ENCODE results near the gene PDE3A.

The PDE3A gene

DNA sequence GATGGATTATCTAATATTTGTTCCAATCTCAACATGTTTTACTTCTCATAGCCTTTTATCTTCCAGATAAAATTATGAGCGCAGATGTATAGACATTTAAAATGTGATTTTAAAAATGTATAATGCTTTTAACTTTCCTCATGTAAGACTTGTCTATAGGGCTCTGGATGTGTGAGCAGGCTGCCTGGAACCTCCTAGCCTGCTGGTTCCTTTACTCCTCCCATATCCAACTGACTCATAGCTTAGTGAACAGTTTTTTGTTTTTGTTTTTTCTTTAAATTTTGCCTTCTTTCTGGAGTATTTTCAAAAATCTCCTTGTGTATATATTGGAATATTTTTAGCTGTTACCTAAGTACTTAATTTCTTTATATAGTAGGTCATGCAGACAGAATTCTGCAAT, 115.4 kb downstream of the PDE3A start:
- H3K4me3 ChIP-seq (replicated peaks; ENCODE audit: low read depth, low read length), result no peak overlapping the region
- TF ChIP-seq, protein P1, sequence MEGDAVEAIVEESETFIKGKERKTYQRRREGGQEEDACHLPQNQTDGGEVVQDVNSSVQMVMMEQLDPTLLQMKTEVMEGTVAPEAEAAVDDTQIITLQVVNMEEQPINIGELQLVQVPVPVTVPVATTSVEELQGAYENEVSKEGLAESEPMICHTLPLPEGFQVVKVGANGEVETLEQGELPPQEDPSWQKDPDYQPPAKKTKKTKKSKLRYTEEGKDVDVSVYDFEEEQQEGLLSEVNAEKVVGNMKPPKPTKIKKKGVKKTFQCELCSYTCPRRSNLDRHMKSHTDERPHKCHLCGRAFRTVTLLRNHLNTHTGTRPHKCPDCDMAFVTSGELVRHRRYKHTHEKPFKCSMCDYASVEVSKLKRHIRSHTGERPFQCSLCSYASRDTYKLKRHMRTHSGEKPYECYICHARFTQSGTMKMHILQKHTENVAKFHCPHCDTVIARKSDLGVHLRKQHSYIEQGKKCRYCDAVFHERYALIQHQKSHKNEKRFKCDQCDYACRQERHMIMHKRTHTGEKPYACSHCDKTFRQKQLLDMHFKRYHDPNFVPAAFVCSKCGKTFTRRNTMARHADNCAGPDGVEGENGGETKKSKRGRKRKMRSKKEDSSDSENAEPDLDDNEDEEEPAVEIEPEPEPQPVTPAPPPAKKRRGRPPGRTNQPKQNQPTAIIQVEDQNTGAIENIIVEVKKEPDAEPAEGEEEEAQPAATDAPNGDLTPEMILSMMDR (IDR thresholded peaks at IDR 0.05; ENCODE audit: low read length, missing control alignments), result no peak
- DNase-seq (ENCODE audit: low read depth), result peak; percentile 61

DNA sequence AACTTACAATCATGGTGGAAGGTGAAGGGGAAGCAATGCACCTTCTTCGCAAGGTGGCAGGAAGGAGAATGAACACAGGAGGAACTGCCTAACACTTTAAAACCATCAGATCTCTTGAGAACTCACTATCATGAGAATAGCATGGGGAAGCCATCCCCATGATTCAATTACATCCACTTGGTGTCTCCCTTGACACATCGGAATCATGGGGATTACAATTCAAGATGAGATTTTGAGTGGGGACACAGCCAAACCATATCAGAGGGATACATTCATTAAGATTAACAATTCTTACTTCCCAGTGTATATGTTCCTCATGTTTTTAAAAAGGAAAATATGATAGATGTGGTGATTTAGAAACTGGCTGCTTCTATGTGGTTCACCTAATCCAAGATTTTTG, 117.9 kb downstream of the PDE3A start:
- DNase-seq (ENCODE audit: low read depth), result no peak
- no peak overlapping the region for H3K4me3 ChIP-seq (replicated peaks; ENCODE audit: low read depth, low read length)
- TF ChIP-seq, protein P1 (IDR thresholded peaks at IDR 0.05; ENCODE audit: low read length, missing control alignments), result no peak

DNA sequence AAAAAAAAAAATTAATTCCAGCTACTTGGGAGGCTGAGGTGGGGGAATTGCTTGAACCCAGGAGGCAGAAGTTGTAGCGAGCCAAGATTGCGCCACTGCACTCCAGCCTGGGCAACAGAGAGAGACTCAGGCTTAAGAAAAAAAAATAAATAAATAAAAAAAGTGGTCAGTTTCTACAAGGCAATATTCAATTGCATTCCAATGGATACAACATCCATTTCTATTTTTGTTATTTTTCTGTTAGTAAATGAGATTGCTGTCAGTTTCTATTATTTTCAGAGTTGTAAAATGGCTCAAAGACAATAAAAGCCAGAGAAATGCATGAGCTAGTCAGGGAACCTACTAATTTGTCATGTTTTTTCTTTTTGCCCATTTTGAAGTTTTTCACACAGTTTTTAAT, 119.2 kb downstream of the PDE3A start:
- TF ChIP-seq, protein P1 (IDR thresholded peaks at IDR 0.05; ENCODE audit: low read length, missing control alignments), result no peak
- no peak overlapping the region for H3K4me3 ChIP-seq (replicated peaks; ENCODE audit: low read depth, low read length)
- no peak for DNase-seq (ENCODE audit: low read depth)

DNA sequence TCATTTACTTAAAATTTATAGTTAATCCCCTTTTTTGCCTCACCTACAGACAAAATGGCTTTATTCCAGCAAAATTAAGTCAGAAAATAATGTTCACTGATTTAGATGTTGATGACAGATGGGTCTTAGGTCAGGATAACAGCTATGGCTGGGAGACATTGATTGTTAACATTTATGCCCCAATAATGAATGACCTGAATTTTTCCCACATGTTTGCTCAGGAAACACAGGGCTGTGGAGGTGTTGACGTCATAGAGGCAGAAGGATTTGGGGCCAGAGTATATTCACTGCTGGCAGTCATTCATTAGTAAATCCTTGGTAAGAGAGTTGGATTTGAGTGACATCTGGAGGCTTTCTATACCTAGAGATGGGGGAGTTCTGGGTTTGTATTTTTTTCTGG, 121.3 kb downstream of the PDE3A start:
- no peak for DNase-seq (ENCODE audit: low read depth)
- TF ChIP-seq, protein P1 (IDR thresholded peaks at IDR 0.05; ENCODE audit: low read length, missing control alignments), result no peak
- no peak overlapping the region for H3K4me3 ChIP-seq (replicated peaks; ENCODE audit: low read depth, low read length)

DNA sequence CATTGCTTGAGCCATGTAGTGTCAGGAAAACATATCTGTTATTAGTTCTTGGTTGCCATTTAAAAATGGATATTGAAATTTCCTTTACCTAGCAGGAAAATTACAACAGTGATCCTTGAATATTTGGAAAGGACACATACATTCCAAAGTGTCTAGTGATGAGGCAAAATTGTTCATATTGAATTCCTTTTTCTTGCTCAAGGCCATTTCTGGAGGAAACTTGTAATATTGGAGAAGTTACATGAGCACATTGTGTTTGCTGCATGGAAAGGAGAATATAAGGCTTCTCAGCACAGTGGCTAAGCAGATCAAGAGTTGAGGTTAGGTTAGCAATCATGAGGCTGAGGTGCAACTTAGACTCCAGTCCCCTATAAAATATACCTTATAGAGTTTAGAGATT, 121.9 kb downstream of the PDE3A start:
- DNase-seq (ENCODE audit: low read depth), result peak; percentile 60
- TF ChIP-seq, protein P1 (IDR thresholded peaks at IDR 0.05; ENCODE audit: low read length, missing control alignments), result no peak
- no peak overlapping the region for H3K4me3 ChIP-seq (replicated peaks; ENCODE audit: low read depth, low read length)

DNA sequence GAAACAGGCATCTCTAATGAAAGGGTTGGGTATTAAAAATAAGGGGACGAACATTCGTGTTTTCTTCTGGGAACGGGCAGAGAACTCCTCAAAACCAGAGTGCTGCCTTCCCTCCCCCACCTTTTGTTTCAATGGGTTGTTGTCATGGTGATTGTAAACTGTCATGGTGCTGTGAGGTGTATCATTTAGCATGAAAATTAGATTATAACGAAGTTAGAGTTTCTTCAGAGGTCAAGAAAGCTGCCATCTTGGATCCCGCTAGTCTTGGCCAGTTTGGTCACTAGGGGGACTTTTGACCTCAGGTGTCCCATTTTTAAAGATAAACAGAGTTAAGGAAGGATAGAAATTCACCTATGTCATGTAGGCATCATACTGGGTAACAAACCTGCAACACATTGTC, 123.0 kb downstream of the PDE3A start:
- DNase-seq (ENCODE audit: low read depth), result no peak
- no peak overlapping the region for H3K4me3 ChIP-seq (replicated peaks; ENCODE audit: low read depth, low read length)
- TF ChIP-seq, protein P1 (IDR thresholded peaks at IDR 0.05; ENCODE audit: low read length, missing control alignments), result no peak

DNA sequence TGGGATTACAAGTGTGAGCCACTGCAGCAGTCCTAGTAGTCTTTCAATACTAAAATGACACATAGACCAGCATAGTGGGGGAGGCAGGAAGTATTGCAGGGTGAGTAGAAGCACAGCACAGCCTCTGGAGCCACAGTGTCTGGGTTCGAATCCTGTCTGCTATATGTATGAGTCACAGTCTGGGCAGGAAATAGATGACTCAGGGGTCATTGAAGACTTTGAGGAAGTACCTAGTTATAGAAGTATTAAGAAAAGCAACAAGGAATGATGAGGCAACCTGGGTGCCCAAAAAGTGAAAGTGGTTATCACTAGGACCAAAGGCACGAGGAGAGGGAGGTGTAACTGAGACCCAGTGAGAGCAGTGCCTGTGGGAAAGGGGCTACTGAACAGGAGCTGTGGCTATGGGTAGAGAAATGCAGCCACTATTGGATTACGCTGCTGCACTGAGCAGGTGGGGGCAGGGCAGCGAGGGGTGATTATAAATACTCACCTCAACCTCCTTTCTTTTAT, 124.0 kb downstream of the PDE3A start:
- TF ChIP-seq, protein P1 (IDR thresholded peaks at IDR 0.05; ENCODE audit: low read length, missing control alignments), result no peak
- DNase-seq (ENCODE audit: low read depth), result peak; percentile 63
- H3K4me3 ChIP-seq (replicated peaks; ENCODE audit: low read depth, low read length), result no peak overlapping the region

All from fibroblast of pulmonary artery (primary cell).